A549 (cell line): ENCODE results near the gene DPM1.

ENCODE experiments used
- FOSL2 ChIP-seq, 2 experiments: fragments of 450-650 bp in 1 of 2; fragments of >200 bp in 1 of 2; sonication (Bioruptor Twin) in 1 of 2; formaldehyde crosslinking; IDR thresholded peaks; 2 replicates each; pipeline versions ENCODE4 v1.5.0 to v1.6.1; 2016 to 2020; ENCODE audit warnings: mild to moderate bottlenecking in 1 of 2, moderate library complexity in 1 of 2
- HOXB5 ChIP-seq: fragments of 250-450 bp; sonication (Bioruptor Pico); IDR thresholded peaks from 2 replicates; pipeline ENCODE4 v1.5.0; 2020; ENCODE audit warnings: mild to moderate bottlenecking, moderate library complexity
- TF ChIP-seq, protein P1 (sequence below): IDR thresholded peaks from 2 replicates; pipeline ENCODE4 v1.6.1; 2012
- TF ChIP-seq, protein P2 (sequence below): fragments of 200-600 bp; sonication (generic); IDR thresholded peaks from 2 replicates; pipeline ENCODE4 v1.6.1; 2016; ENCODE audit warnings: antibody characterized with exemption, mild to moderate bottlenecking, moderate library complexity

DNA sequence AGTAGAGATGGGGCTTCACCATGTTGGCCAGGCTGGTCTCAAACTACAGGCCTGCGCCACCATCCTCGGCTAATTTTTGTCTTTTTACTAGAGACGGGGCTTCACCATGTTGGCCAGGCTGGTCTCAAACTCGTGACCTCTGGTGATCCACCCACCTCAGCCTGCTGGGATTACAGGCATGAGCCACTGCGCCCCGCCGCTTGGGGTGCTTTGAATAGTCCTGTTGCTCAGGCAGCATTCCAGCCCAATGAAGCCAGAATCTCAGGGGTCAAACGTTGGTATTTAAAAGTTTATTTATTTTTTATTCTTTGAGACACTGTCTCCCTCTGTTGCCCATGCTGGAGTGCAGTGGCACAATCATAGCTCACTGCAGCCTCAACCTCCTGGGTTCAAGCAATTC lies 11.6 kb upstream of the DPM1 start:
- TF ChIP-seq, protein P1, sequence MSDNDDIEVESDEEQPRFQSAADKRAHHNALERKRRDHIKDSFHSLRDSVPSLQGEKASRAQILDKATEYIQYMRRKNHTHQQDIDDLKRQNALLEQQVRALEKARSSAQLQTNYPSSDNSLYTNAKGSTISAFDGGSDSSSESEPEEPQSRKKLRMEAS, result no peak
- TF ChIP-seq FOSL2 (IDR thresholded peaks at IDR 0.05) (no peak), FOSL2 (CRISPR knock-in tag; IDR thresholded peaks at IDR 0.05) (no peak), HOXB5 (no peak)
- TF ChIP-seq, protein P2, sequence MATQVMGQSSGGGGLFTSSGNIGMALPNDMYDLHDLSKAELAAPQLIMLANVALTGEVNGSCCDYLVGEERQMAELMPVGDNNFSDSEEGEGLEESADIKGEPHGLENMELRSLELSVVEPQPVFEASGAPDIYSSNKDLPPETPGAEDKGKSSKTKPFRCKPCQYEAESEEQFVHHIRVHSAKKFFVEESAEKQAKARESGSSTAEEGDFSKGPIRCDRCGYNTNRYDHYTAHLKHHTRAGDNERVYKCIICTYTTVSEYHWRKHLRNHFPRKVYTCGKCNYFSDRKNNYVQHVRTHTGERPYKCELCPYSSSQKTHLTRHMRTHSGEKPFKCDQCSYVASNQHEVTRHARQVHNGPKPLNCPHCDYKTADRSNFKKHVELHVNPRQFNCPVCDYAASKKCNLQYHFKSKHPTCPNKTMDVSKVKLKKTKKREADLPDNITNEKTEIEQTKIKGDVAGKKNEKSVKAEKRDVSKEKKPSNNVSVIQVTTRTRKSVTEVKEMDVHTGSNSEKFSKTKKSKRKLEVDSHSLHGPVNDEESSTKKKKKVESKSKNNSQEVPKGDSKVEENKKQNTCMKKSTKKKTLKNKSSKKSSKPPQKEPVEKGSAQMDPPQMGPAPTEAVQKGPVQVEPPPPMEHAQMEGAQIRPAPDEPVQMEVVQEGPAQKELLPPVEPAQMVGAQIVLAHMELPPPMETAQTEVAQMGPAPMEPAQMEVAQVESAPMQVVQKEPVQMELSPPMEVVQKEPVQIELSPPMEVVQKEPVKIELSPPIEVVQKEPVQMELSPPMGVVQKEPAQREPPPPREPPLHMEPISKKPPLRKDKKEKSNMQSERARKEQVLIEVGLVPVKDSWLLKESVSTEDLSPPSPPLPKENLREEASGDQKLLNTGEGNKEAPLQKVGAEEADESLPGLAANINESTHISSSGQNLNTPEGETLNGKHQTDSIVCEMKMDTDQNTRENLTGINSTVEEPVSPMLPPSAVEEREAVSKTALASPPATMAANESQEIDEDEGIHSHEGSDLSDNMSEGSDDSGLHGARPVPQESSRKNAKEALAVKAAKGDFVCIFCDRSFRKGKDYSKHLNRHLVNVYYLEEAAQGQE, result no peak
